Tongue (tissue), 2 donors: ENCODE data around the gene ALOX5AP. TPM values are rescaled to one million over a fixed set of nuclear protein-coding genes. Genes with fewer than 3 reads are reported as not detected.

Experiments used
- DNase-seq: peaks from one replicate; pipeline ENCODE4 v3.0.0-alpha.2; 2015
- total RNA-seq: library from RNA; depleted of rRNA; stranded (reverse); fragments of >200 nt; gene quantifications from one replicate; pipeline ENCODE4 v1.2.3, GENCODE V29; 2014

ALOX5AP gene
- total RNA-seq, 1 donor from 2014 or later: 0.72 TPM

DNA sequence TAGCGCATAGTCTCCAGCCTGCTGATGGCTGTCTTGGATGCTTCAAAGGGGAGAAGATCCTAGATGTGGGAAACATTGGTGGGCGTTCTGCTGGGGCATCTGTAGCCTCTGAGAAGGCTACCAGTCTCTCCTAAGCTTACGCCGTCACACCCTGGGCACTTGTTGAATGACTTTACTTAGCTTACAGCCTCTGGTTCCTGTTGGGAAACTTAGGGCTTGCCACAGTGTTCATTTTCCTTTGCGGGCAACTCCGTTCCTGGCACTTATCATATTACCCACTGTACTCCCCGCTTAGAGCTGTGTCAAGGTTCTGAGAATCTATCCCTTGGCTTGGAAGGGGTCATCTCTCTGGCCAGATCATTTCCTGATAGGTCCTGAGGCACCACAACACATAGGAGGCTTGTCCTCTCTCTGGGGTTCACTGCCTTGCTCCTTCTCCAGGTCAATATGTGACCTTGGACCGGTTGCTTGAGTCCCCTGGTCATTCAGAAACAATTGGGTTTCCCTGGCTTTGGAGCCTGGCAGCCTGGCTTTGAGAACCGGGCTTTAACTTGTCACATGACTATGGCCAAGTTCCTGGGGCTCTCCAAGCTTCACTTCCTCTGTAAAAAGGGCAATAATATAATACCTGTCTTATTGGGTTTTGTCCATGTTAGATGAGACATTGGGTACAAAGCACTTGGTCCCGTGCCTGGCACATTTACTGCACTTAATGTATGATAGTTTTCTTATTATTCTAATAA, 20.5 kb upstream of the ALOX5AP start:
- DNase-seq: no peak

DNA sequence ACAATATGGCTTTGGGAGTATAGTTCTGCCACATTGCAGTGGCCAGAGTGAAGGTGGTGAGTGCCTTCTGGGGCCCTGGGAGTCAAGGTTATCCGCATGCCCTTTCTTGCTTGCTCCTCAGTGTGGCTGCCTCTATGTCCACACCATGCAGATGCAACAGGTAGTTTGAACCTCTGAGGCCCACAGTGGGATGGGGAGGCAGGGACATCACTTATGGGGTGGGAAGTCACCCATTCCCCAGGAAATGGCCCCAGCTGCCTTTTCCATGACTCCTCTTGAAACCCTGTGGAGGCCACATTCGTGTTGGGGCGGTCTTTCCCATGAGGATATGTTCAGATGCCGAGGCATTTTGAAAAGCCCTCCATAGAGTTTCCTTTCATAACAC, 20.0 kb upstream of the ALOX5AP start:
- no peak for DNase-seq

DNA sequence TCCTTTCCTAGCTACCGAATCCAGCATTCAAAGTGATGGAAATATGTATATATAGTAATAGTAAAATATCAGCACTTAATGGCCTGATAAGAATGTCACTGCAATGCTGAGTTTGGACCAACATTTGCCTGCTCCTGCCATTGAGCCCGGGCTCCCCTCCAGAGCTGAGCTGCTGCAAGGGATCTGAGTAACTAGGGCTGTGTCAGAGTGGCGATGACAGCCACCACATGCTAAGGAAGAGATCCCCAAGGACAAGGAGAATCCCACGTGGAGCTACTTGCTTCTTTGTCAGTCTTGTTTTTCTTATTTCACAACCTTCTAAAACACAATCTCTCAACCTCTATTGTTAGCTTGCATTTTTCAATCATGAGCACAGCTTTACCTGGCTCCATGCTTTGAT, 19.5 kb upstream of the ALOX5AP start:
- no peak for DNase-seq

DNA sequence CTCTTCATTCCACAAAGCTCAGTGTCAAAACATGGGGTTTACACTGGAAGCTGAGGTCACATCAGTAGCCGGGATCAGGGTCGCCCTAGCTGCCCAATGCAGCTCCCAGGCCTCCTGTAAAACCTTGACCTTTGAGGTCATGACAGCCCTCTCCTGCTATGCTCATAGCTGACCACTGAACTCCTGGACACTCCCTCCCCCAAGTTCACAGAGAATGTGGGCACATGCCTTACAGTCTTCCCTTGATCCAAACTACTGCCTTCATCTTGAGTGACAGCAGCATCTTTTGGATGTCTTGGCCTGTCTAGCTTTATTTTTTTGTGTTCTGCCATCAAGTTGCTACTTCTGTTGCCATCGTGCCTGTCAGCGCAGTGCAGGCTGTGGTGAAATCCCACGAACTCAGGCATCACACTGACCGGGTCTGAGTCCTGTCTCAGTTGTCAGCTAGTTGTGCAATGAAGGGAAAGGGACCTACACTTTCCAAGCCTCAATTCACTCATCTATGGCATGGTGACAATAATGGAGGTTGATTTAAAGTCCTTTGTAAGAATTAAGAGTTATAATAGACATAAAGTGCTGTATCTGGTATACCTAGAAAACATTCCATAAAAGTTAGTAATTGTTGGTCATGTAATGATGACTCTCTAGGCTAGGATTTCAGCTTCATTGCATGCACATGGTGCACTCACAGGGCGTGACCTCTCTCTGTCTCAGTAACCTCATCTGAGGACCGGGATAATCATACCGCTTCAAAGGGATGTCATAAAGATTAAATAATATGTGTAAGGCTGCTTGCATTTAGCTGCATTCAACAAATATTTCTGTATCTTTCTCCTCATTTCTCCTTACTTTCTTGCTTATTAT, 16.4 kb upstream of the ALOX5AP start:
- no peak for DNase-seq

- DNase-seq: no peak
Observed at GRCh38 chr13:30719525-30719914, 15.8 kb upstream of the ALOX5AP start.

- no peak for DNase-seq
Observed at GRCh38 chr13:30720172-30720869, 15.0 kb upstream of the ALOX5AP start.

DNA sequence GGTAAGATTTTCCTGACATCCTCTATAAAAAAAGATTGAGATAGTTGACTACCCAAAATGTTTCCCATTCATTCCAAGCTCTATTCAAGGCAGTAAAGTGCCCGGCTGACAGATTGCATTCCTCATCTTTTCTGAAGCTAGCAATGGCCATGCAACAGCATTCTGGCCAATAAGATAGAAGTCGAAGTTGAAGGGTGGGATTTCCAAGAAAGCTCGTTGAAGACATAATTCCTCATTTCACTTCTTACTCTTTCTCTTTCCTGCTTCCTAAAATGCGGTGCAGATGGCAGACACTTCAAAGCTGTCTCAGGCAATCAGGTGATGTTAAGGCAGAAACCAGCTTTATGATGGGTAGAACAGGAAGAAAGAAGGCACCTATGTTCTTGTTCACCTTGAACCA, 13.4 kb upstream of the ALOX5AP start:
- no peak for DNase-seq

- no peak for DNase-seq
Observed at GRCh38 chr13:30722361-30722760, 13.0 kb upstream of the ALOX5AP start.

- DNase-seq: no peak
Observed at GRCh38 chr13:30724778-30725177, 10.6 kb upstream of the ALOX5AP start.

- no peak for DNase-seq
Observed at GRCh38 chr13:30725326-30726085, 9.8 kb upstream of the ALOX5AP start.

DNA sequence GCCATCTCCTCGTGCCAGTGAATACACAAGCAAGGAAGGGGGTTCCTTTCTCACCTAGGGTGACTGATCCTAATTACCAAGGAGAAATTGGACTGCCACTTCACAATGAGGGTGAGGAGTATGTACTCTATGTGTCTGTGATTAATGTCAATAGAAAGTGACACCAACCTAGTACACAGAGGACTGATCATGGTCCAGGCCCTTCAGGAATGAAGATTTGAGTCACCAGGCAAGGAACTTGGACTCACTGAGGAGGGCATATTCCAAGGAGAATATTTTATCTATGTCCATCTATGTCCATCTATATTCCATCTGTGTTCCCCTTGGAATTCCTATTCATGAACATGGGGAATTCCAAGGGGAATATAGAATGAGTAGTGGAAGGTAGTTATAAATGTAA, 9.2 kb upstream of the ALOX5AP start:
- no peak for DNase-seq

DNA sequence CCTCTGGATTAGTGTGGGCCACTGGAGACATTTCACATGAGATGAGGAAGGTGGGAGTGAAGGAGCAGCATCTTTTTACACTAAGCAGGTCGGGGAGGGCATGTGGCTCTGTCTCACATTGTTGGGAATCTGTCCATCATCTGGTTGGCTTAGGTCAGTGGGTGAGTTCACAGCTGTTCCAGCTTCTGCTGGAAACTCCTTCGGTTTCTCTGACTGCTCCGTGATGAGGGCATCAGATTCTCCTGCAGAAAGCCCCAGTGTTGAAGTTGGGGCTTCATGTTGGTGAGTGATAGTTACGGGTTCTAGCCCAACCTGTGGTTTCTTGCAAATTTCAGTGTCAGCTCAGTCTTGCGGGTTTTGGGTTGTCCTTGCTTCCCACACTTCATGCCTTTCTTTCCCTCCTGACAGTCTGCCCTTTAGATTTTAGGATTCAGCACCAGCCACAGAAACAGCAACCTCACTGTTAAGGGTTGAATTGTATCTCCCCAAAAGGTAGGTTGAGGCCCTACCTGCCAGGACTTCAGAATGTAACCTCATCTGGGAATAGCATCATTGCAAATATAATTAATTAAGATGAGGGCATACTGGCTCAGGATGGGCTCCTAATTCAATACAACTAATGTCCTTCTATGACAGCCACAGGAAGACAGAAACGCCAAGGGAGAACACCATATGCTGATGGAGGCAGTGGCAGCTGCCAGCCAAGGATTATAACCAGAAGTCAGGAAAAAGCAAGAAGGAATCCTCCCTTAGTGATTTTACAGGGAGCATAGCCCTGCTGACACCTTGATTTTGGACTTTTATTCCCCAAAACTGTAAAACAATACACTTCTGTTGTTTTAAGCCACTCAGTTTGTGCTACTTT, 7.6 kb upstream of the ALOX5AP start:
- DNase-seq: no peak

GRCh38 chr13:30729801-30730200, 5.5 kb upstream of the ALOX5AP start:
- DNase-seq: no peak

- peak; percentile 89 for DNase-seq
Observed at GRCh38 chr13:30730526-30730925, 4.8 kb upstream of the ALOX5AP start.

- no peak for DNase-seq
Observed at GRCh38 chr13:30731361-30732045, 3.8 kb upstream of the ALOX5AP start.

DNA sequence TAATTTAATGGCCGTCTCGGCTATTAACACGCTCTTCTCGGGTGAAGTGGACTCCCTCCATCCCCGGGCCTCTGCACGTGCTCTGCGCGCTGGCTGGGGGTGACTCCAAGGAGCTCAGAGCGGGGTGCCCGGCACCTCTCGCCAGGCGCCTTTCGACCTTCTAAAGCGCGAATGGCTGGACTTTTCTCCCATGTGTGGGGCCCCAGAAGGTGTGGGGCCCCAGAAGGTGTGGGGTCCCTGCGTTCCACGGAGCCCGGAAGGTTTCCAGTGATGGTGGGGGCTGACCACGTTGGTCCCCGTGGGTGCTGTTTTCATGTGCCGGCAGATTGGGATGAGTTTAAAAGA, 3.3 kb upstream of the ALOX5AP start:
- no peak for DNase-seq

DNA sequence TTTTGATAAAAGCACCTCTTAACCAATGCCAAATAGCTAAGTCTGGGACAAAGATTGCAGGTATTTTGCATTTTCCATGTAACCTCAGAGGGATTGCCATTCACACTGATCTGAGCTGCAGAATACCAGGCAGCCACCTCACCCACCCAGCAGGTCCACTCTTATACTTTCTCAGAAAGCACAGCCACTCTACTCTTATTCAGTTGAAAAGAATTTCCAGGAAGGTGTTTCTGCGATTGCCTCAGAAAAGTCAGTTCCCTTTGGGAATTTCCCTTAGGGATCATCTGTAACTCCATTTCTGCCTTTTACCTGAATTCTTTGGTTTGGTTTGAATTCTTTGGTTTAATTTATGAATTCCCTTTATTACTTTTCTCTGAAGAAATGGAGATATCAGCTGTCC, 904 bp upstream of the ALOX5AP start:
- DNase-seq: no peak

- no peak for DNase-seq
Observed at GRCh38 chr13:30735872-30736175, 481 bp downstream of the ALOX5AP start.

GRCh38 chr13:30736461-30737320, 1.3 kb downstream of the ALOX5AP start:
- no peak for DNase-seq
